CD4-positive, alpha-beta T cell treated with Interleukin-1 beta for 1 hour (primary cell): ENCODE data around the gene THAP12.
A peak's percentile ranks its signal among the peaks of the same experiment; 100 is the strongest.
"Not testable (repeated sequence)": the region's sequence is repeated elsewhere in the genome, so short reads cannot be mapped to it uniquely, and the experiment has no call there.

ENCODE experiments used
- DNase-seq, 2 donors: peaks; one replicate each; pipeline ENCODE4 v3.0.0-alpha.2; 2020 to 2022

Gene THAP12

GRCh38 chr11:76380977-76381719 is at the start of gene THAP12, which contains the start of gene GVQW3:
TSS of gene THAP12 (minus strand) at chr11:76381132. CDS start at chr11:76380836, 296 bp downstream.
TSS of gene GVQW3 (plus strand) at chr11:76381323. CDS start at chr11:76381829, 506 bp downstream.
- peak; percentile 98 for DNase-seq

GRCh38 chr11:76426660-76427059 is 45.7 kb upstream of the THAP12 start:
- DNase-seq, result no peak

GRCh38 chr11:76424891-76425290 is 44.0 kb upstream of the THAP12 start:
- no peak for DNase-seq

GRCh38 chr11:76424379-76424778 is 43.4 kb upstream of the THAP12 start:
- DNase-seq, result no peak

- DNase-seq, result peak in 1 of 2 donors; percentile 10
These were observed 39.0 kb upstream of the THAP12 start for GRCh38 chr11:76419896-76420295.

GRCh38 chr11:76415073-76415472 is 34.1 kb upstream of the THAP12 start:
- DNase-seq, result no peak

- no peak for DNase-seq
These were observed 30.0 kb upstream of the THAP12 start for GRCh38 chr11:76410851-76411357.

- no peak for DNase-seq
These were observed 27.4 kb upstream of the THAP12 start for GRCh38 chr11:76408171-76408965.

GRCh38 chr11:76406359-76406758 is 25.4 kb upstream of the THAP12 start:
- DNase-seq, result no peak

GRCh38 chr11:76401484-76401883 is 20.6 kb upstream of the THAP12 start:
- not testable (repeated sequence) for DNase-seq

- no peak for DNase-seq
These were observed 20.0 kb upstream of the THAP12 start for GRCh38 chr11:76400967-76401366.

- DNase-seq, result no peak
These were observed 16.5 kb upstream of the THAP12 start for GRCh38 chr11:76397383-76397782.

GRCh38 chr11:76395296-76395695 is 14.4 kb upstream of the THAP12 start:
- DNase-seq, result no peak

GRCh38 chr11:76394411-76394810 is 13.5 kb upstream of the THAP12 start:
- no peak for DNase-seq

GRCh38 chr11:76392870-76393269 is 11.9 kb upstream of the THAP12 start:
- DNase-seq, result no peak

GRCh38 chr11:76391811-76392475 is 11.0 kb upstream of the THAP12 start:
- DNase-seq, result no peak

GRCh38 chr11:76391021-76391420 is 10.1 kb upstream of the THAP12 start:
- DNase-seq, result no peak

- no peak for DNase-seq
These were observed 7.5 kb upstream of the THAP12 start for GRCh38 chr11:76388408-76388807.

- DNase-seq, result no peak
These were observed 5.0 kb upstream of the THAP12 start for GRCh38 chr11:76385903-76386302.

- DNase-seq, result no peak
These were observed 1.3 kb upstream of the THAP12 start for GRCh38 chr11:76382209-76382608.

- DNase-seq, result peak; percentile 50 to 62
These were observed 564 bp downstream of the THAP12 start for GRCh38 chr11:76380159-76380976.

GRCh38 chr11:76379807-76380158 is 1.1 kb downstream of the THAP12 start:
- no peak for DNase-seq
